GM23338 (cell line): Measurements from ENCODE around the gene CIAPIN1. TPM values are rescaled to one million over a fixed set of nuclear protein-coding genes. Genes with fewer than 3 reads are reported as not detected.

Experiments
- ATAC-seq: fragments of 200-7000 bp; cut with Tn5 transposase; 3 replicates; pipeline ENCODE4 v1.9.1; 2020
- DNase-seq: peaks from one replicate; pipeline ENCODE4 v3.0.0-alpha.2; 2015; ENCODE audit warnings: low spot score
- H2AFZ ChIP-seq: fragments of 200-600 bp; sonication (generic); 2 replicates; pipeline ENCODE4 v1.8.0; 2016; ENCODE audit warnings: antibody characterized with exemption, mild to moderate bottlenecking, moderate library complexity
- H3F3A ChIP-seq: fragments of 200-600 bp; sonication (generic); replicated peaks from 2 replicates; pipeline ENCODE4 v1.8.0; 2017; ENCODE audit warnings: antibody characterized with exemption, mixed run types, low read depth
- H3K27ac ChIP-seq: fragments of 200-600 bp; sonication (generic); 2 replicates; pipeline ENCODE4 v1.6.1; 2016; ENCODE audit warnings: low read depth
- H3K27me3 ChIP-seq: fragments of 200-600 bp; sonication (generic); 2 replicates; pipeline ENCODE4 v1.8.0; 2016; ENCODE audit warnings: mild to moderate bottlenecking, mixed run types, moderate library complexity; ENCODE audit not compliant: insufficient read depth
- H3K36me3 ChIP-seq: fragments of 200-600 bp; sonication (generic); 2 replicates; pipeline ENCODE4 v1.8.0; 2016; ENCODE audit warnings: mild to moderate bottlenecking; ENCODE audit not compliant: insufficient read depth
- H3K4me1 ChIP-seq: fragments of 200-600 bp; sonication (generic); 2 replicates; pipeline ENCODE4 v1.8.0; 2016; ENCODE audit warnings: mild to moderate bottlenecking, moderate library complexity; ENCODE audit not compliant: insufficient read depth
- H3K4me2 ChIP-seq: fragments of 200-600 bp; sonication (generic); 2 replicates; pipeline ENCODE4 v1.7.1; 2017; ENCODE audit warnings: mixed run types
- H3K4me3 ChIP-seq: fragments of 200-600 bp; sonication (generic); 2 replicates; pipeline ENCODE4 v1.6.1; 2016; ENCODE audit warnings: mixed run types
- H3K79me2 ChIP-seq: fragments of 200-600 bp; sonication (generic); replicated peaks from 2 replicates; pipeline ENCODE4 v1.8.0; 2017; ENCODE audit warnings: mild to moderate bottlenecking; ENCODE audit not compliant: insufficient read depth
- H3K9me2 ChIP-seq: fragments of 200-600 bp; sonication (generic); 2 replicates; pipeline ENCODE4 v1.8.0; 2017; ENCODE audit not compliant: insufficient read depth
- H4K20me1 ChIP-seq: fragments of 200-600 bp; sonication (generic); replicated peaks from 2 replicates; pipeline ENCODE4 v1.8.0; 2017; ENCODE audit warnings: mild to moderate bottlenecking; ENCODE audit not compliant: insufficient read depth
- H3K27ac Mint-ChIP-seq: 2 replicates; pipeline ENCODE4 v1.8.0; 2020; ENCODE audit warnings: inconsistent platforms, mild to moderate bottlenecking, moderate library complexity, mixed read lengths
- H3K27me3 Mint-ChIP-seq: 3 replicates; pipeline ENCODE4 v1.8.0; 2022; ENCODE audit warnings: low read depth, mild to moderate bottlenecking, moderate library complexity, mixed read lengths, inconsistent platforms; ENCODE audit not compliant: insufficient read depth, poor library complexity
- H3K36me3 Mint-ChIP-seq: 3 replicates; pipeline ENCODE4 v1.8.0; 2021; ENCODE audit warnings: low read depth, mild to moderate bottlenecking, inconsistent platforms, moderate library complexity, mixed read lengths
- H3K4me1 Mint-ChIP-seq: 3 replicates; pipeline ENCODE4 v1.8.0; 2020; ENCODE audit warnings: mild to moderate bottlenecking, inconsistent platforms, mixed read lengths
- H3K4me3 Mint-ChIP-seq: 3 replicates; pipeline ENCODE4 v1.8.0; 2021; ENCODE audit warnings: moderate library complexity, mild to moderate bottlenecking, inconsistent platforms, mixed read lengths
- H3K9me3 Mint-ChIP-seq: 3 replicates; pipeline ENCODE4 v1.8.0; 2020; ENCODE audit warnings: moderate library complexity, mild to moderate bottlenecking, inconsistent platforms, mixed read lengths
- CREB1 ChIP-seq: fragments of 250-450 bp; sonication (Bioruptor Pico); IDR thresholded peaks from 2 replicates; pipeline ENCODE4 v1.5.0; 2020; ENCODE audit warnings: low read depth, mild to moderate bottlenecking, moderate library complexity
- CTCF ChIP-seq, 2 experiments: fragments of 200-600 bp in 1 of 2; sonication (generic) in 1 of 2; conservative IDR thresholded peaks; 2 replicates each; pipeline versions ENCODE4 v1.5.1 to v1.6.1; 2016 to 2017; ENCODE audit warnings: antibody characterized with exemption in 2 of 2, low read depth in 2 of 2, mild to moderate bottlenecking in 2 of 2, moderate library complexity in 1 of 2
- EZH2 ChIP-seq: fragments of 200-600 bp; sonication (generic); IDR thresholded peaks from one replicate; pipeline ENCODE4 v1.8.0; 2017; ENCODE audit warnings: antibody characterized with exemption, mild to moderate bottlenecking, low read depth; ENCODE audit not compliant: unreplicated experiment
- EZH2phosphoT487 ChIP-seq: fragments of 200-600 bp; sonication (generic); IDR thresholded peaks from one replicate; pipeline ENCODE4 v1.8.1; 2018; ENCODE audit warnings: antibody characterized with exemption; ENCODE audit not compliant: unreplicated experiment
- JUNB ChIP-seq: IDR thresholded peaks from one replicate; pipeline ENCODE4 v1.6.1; 2016; ENCODE audit warnings: antibody characterized with exemption; ENCODE audit not compliant: unreplicated experiment
- NANOG ChIP-seq: IDR thresholded peaks from 2 replicates; pipeline ENCODE4 v1.6.1; 2016; ENCODE audit warnings: antibody characterized with exemption, borderline replicate concordance
- POLR2AphosphoS5 ChIP-seq: IDR thresholded peaks from 2 replicates; pipeline ENCODE4 v1.6.1; 2016; ENCODE audit warnings: antibody characterized with exemption, low read depth
- STAT1 ChIP-seq: IDR thresholded peaks from one replicate; pipeline ENCODE4 v1.6.1; 2016; ENCODE audit warnings: antibody characterized with exemption; ENCODE audit not compliant: unreplicated experiment
- ZNF114 ChIP-seq: fragments of 250-450 bp; sonication (Bioruptor Pico); IDR thresholded peaks from 2 replicates; pipeline ENCODE4 v1.5.0; 2020; ENCODE audit warnings: mild to moderate bottlenecking, moderate library complexity
- ZNF331 ChIP-seq: fragments of 250-450 bp; sonication (Bioruptor Pico); IDR thresholded peaks from 2 replicates; pipeline ENCODE4 v1.5.0; 2020; ENCODE audit warnings: low read depth, mild to moderate bottlenecking, moderate library complexity
- ZNF462 ChIP-seq: fragments of 250-450 bp; sonication (Bioruptor Pico); IDR thresholded peaks from 2 replicates; pipeline ENCODE4 v1.5.0; 2020; ENCODE audit warnings: mild to moderate bottlenecking, moderate library complexity
- polyA plus RNA-seq: library from polyadenylated mRNA; unstranded; fragments of >200 nt; fragmentation: Nextera tagmentation; extraction: Ambion mirVana; gene quantifications from 2 replicates; pipeline ENCODE4 v1.2.1, GENCODE V29; 2016
- total RNA-seq: library from RNA; depleted of rRNA; stranded (reverse); fragments of >200 nt; shearing (Covaris generic); gene quantifications from 2 replicates; pipeline ENCODE4 v1.2.3, GENCODE V29; 2014

The CIAPIN1 gene
- total and polyA plus RNA-seq, 2 experiments from 2014 or later, result 36.5 to 75.4 TPM

- Histone ChIP-seq H3K79me2 (no peaks in the 10 kb centered on the region; the same call in 1 of the 2 replicates), H3K4me1 (peaks cover 55% of the 10 kb centered on the region), H3K9me2 (no peaks in the 10 kb centered on the region), H3K36me3 (no peaks in the 10 kb centered on the region), H3K4me3 (peak overlapping the region; percentile 35; the same call in 1 of the 2 replicates), H3F3A (peaks cover 7% of the 10 kb centered on the region; the same call in 1 of the 2 replicates), H3K4me2 (peak overlapping the region; percentile 77), H3K27ac (peak overlapping the region; percentile 45; the same call in 1 of the 2 replicates), H2AFZ (no peak overlapping the region), H3K27me3 (peaks cover 7% of the 10 kb centered on the region; the same call in 1 of the 2 replicates), H4K20me1 (0 out of 2 replicates have a peak, but pooled peaks cover 3% of the 10 kb centered on the region)
- TF ChIP-seq EZH2 (no peak), ZNF114 (no peak)
- Mint-ChIP-seq H3K27ac (no peak overlapping the region), H3K4me1 (peaks cover 63% of the 10 kb centered on the region), H3K36me3 (peaks cover 8% of the 10 kb centered on the region), H3K27me3 (peaks cover 26% of the 10 kb centered on the region), H3K9me3 (no peaks in the 10 kb centered on the region), H3K4me3 (peak overlapping the region; percentile 52; the same call in 1 of the 3 replicates)
- DNase-seq (peak; percentile 66), ATAC-seq (peak; percentile 14)
Observed at GRCh38 chr16:57476546-57477410, 29.6 kb upstream of the CIAPIN1 start.

GRCh38 chr16:57475711-57476339, 28.6 kb upstream of the CIAPIN1 start:
- peak overlapping the region; percentile 77 for H3K4me2 ChIP-seq
- Mint-ChIP-seq H3K27me3 (peaks cover 23% of the 10 kb centered on the region), H3K4me3 (peak overlapping the region; percentile 52)
- TF ChIP-seq EZH2 (no peak), CREB1 (CRISPR knock-in tag) (peak; percentile 18; the same call in 1 of the 2 replicates), NANOG (no peak), CTCF (conservative IDR thresholded peaks at IDR 0.05; ENCODE audit: low read depth in 2 of 2) (peak; percentile 74 to 75), EZH2phosphoT487 (no peak), STAT1 (no peak), POLR2AphosphoS5 (no peak; the same call in 1 of the 2 replicates), ZNF331 (CRISPR knock-in tag) (no peak), JUNB (no peak), ZNF462 (CRISPR knock-in tag) (no peak)

More at GRCh38 chr16:57475711-57476339, 28.6 kb upstream of the CIAPIN1 start:
- Histone ChIP-seq H3K4me3 (peak overlapping the region; percentile 41; the same call in 1 of the 2 replicates), H4K20me1 (0 out of 2 replicates have a peak, but pooled peaks cover 3% of the 10 kb centered on the region), H3K79me2 (no peaks in the 10 kb centered on the region; the same call in 1 of the 2 replicates), H3K9me2 (no peaks in the 10 kb centered on the region), H3F3A (peaks cover 12% of the 10 kb centered on the region; the same call in 1 of the 2 replicates), H2AFZ (no peak overlapping the region), H3K27ac (peak overlapping the region; percentile 45; the same call in 1 of the 2 replicates), H3K36me3 (peaks cover 3% of the 10 kb centered on the region; the same call in 1 of the 2 replicates), H3K4me1 (peaks cover 62% of the 10 kb centered on the region), H3K27me3 (peaks cover 7% of the 10 kb centered on the region; the same call in 1 of the 2 replicates)
- Mint-ChIP-seq H3K4me1 (peaks cover 69% of the 10 kb centered on the region), H3K9me3 (no peaks in the 10 kb centered on the region), H3K27ac (peak overlapping the region; percentile 49), H3K36me3 (peaks cover 15% of the 10 kb centered on the region)
- peak; percentile 78 for ATAC-seq
- peak; percentile 96 for DNase-seq
